Measurements from ENCODE around the gene SYNJ2. TPM values are rescaled to one million over a fixed set of nuclear protein-coding genes. Genes with fewer than 3 reads are reported as not detected.

SYNJ2 gene
- polyA plus RNA-seq, 1 donor from 2014 or later, result 0.12 TPM

- no peaks in the 10 kb centered on the region for H4K20me1 ChIP-seq (ENCODE audit: insufficient read depth)
- no peak overlapping the region for H3K27ac ChIP-seq (ENCODE audit: low read length)
- H3K79me2 ChIP-seq (replicated peaks; ENCODE audit: insufficient read depth, low read length), result no peaks in the 10 kb centered on the region
These were observed 54.6 kb downstream of the SYNJ2 start for GRCh38 chr6:158036261-158036660.

GRCh38 chr6:158037021-158037420, 55.4 kb downstream of the SYNJ2 start:
- Histone ChIP-seq H3K27ac (ENCODE audit: low read length) (no peak overlapping the region), H3K4me3 (ENCODE audit: low read length) (no peak overlapping the region), H3F3A (ENCODE audit: insufficient read depth, low read length, poor library complexity, severe bottlenecking) (no peaks in the 10 kb centered on the region), H3K79me2 (replicated peaks; ENCODE audit: insufficient read depth, low read length) (no peaks in the 10 kb centered on the region), H3K9me2 (ENCODE audit: insufficient read depth, low read length) (no peaks in the 10 kb centered on the region), H3K9ac (ENCODE audit: low read length) (no peak overlapping the region), H3K27me3 (ENCODE audit: insufficient read depth, low read depth, low read length) (no peaks in the 10 kb centered on the region), H2AFZ (ENCODE audit: low read depth, low read length) (no peak overlapping the region), H4K20me1 (ENCODE audit: insufficient read depth) (no peaks in the 10 kb centered on the region), H3K36me3 (ENCODE audit: insufficient read depth, low read length) (no peaks in the 10 kb centered on the region), H3K4me2 (ENCODE audit: low read length) (no peak overlapping the region), H3K9me3 (ENCODE audit: low read length) (no peaks in the 10 kb centered on the region)
- no peak for TF ChIP-seq MXI1 (conservative IDR thresholded peaks at IDR 0.05; ENCODE audit: poor library complexity, severe bottlenecking)
- no peak for TF ChIP-seq POLR2AphosphoS5 (IDR thresholded peaks at IDR 0.05)
- no peak for TF ChIP-seq RAD21 (conservative IDR thresholded peaks at IDR 0.05)
- TF ChIP-seq SMC3 (conservative IDR thresholded peaks at IDR 0.05; ENCODE audit: poor library complexity), result no peak
- TF ChIP-seq TAF1 (IDR thresholded peaks at IDR 0.05; ENCODE audit: low read depth), result no peak

More at GRCh38 chr6:158036261-158036660, 54.6 kb downstream of the SYNJ2 start:
- Histone ChIP-seq H2AFZ (ENCODE audit: low read depth, low read length) (no peak overlapping the region), H3K4me2 (ENCODE audit: low read length) (no peak overlapping the region), H3K27me3 (ENCODE audit: insufficient read depth, low read depth, low read length) (no peaks in the 10 kb centered on the region), H3K36me3 (ENCODE audit: insufficient read depth, low read length) (no peaks in the 10 kb centered on the region), H3K9ac (ENCODE audit: low read length) (no peak overlapping the region), H3K9me3 (ENCODE audit: low read length) (no peaks in the 10 kb centered on the region), H3K9me2 (ENCODE audit: insufficient read depth, low read length) (no peaks in the 10 kb centered on the region), H3K4me3 (ENCODE audit: low read length) (no peak overlapping the region), H3F3A (ENCODE audit: insufficient read depth, low read length, poor library complexity, severe bottlenecking) (no peaks in the 10 kb centered on the region)
- TF ChIP-seq EP300 (conservative IDR thresholded peaks at IDR 0.05; ENCODE audit: poor library complexity, severe bottlenecking), result no peak
- no peak for TF ChIP-seq REST (IDR thresholded peaks at IDR 0.05; ENCODE audit: borderline replicate concordance)
- TF ChIP-seq RAD21 (conservative IDR thresholded peaks at IDR 0.05), result no peak
- no peak for TF ChIP-seq MXI1 (conservative IDR thresholded peaks at IDR 0.05; ENCODE audit: poor library complexity, severe bottlenecking)

- Histone ChIP-seq H3K27ac (ENCODE audit: low read length) (no peak overlapping the region), H3K36me3 (ENCODE audit: insufficient read depth, low read length) (no peaks in the 10 kb centered on the region), H4K20me1 (ENCODE audit: insufficient read depth) (no peaks in the 10 kb centered on the region), H3K4me2 (ENCODE audit: low read length) (no peak overlapping the region), H3K9ac (ENCODE audit: low read length) (no peak overlapping the region), H3K27me3 (ENCODE audit: insufficient read depth, low read depth, low read length) (no peaks in the 10 kb centered on the region), H2AFZ (ENCODE audit: low read depth, low read length) (no peak overlapping the region), H3F3A (ENCODE audit: insufficient read depth, low read length, poor library complexity, severe bottlenecking) (no peaks in the 10 kb centered on the region), H3K4me3 (ENCODE audit: low read length) (no peak overlapping the region), H3K9me3 (ENCODE audit: low read length) (no peaks in the 10 kb centered on the region), H3K79me2 (replicated peaks; ENCODE audit: insufficient read depth, low read length) (no peaks in the 10 kb centered on the region), H3K9me2 (ENCODE audit: insufficient read depth, low read length) (no peaks in the 10 kb centered on the region)
- TF ChIP-seq SMC3 (conservative IDR thresholded peaks at IDR 0.05; ENCODE audit: poor library complexity) (no peak), RAD21 (conservative IDR thresholded peaks at IDR 0.05) (no peak), POLR2AphosphoS5 (IDR thresholded peaks at IDR 0.05) (no peak), REST (IDR thresholded peaks at IDR 0.05; ENCODE audit: borderline replicate concordance) (no peak), CTCF (IDR thresholded peaks at IDR 0.05; ENCODE audit: poor library complexity, severe bottlenecking) (no peak), EP300 (conservative IDR thresholded peaks at IDR 0.05; ENCODE audit: poor library complexity, severe bottlenecking) (no peak), TAF1 (IDR thresholded peaks at IDR 0.05; ENCODE audit: low read depth) (no peak), EZH2 (IDR thresholded peaks at IDR 0.05; ENCODE audit: borderline replicate concordance, insufficient read depth, low read length, poor library complexity, severe bottlenecking) (no peak), MXI1 (conservative IDR thresholded peaks at IDR 0.05; ENCODE audit: poor library complexity, severe bottlenecking) (no peak)
These were observed 56.1 kb downstream of the SYNJ2 start for GRCh38 chr6:158037771-158038170.

Data from neural cell (in vitro differentiated cells).